Retina (tissue), 1 donor: ENCODE results near the gene GFM2.
A peak's percentile ranks its signal among the peaks of the same experiment; 100 is the strongest.
"Not testable (repeated sequence)": the region's sequence is repeated elsewhere in the genome, so short reads cannot be mapped to it uniquely, and the experiment has no call there.

Experiments
- DNase-seq: peaks from one replicate; pipeline ENCODE4 v3.0.0-alpha.2; 2016

GFM2 gene

GRCh38 chr5:74717596-74717995 lies 49.3 kb downstream of the GFM2 start:
- no peak for DNase-seq

GRCh38 chr5:74693191-74693590 lies 73.7 kb downstream of the GFM2 start:
- no peak for DNase-seq

- no peak for DNase-seq
Measured at GRCh38 chr5:74686962-74687751, 79.8 kb downstream of the GFM2 start.

GRCh38 chr5:74685979-74686631 lies 80.8 kb downstream of the GFM2 start:
- DNase-seq: peak; percentile 26

- DNase-seq: peak; percentile 89
Measured at GRCh38 chr5:74684900-74685851, 81.7 kb downstream of the GFM2 start, which contains the start of gene HEXB. Gene HEXB, plus strand, starts transcription at chr5:74685233. Its CDS starts 28 bp downstream, at chr5:74685261.

GRCh38 chr5:74679966-74680365 lies 87.0 kb downstream of the GFM2 start:
- DNase-seq: no peak

GRCh38 chr5:74679300-74679699 lies 87.6 kb downstream of the GFM2 start:
- DNase-seq: not testable (repeated sequence)

- DNase-seq: not testable (repeated sequence)
Measured at GRCh38 chr5:74678123-74678522, 88.8 kb downstream of the GFM2 start.

- not testable (repeated sequence) for DNase-seq
Measured at GRCh38 chr5:74676466-74676865, 90.5 kb downstream of the GFM2 start.

- peak; percentile 28 for DNase-seq
Measured at GRCh38 chr5:74673011-74673790, 93.7 kb downstream of the GFM2 start.

GRCh38 chr5:74672215-74672877 lies 94.6 kb downstream of the GFM2 start:
- no peak for DNase-seq
